ENCODE results near the gene NRGN.

The NRGN gene

GRCh38 chr11:124739479-124740276, at the start of gene NRGN:
Gene NRGN (plus strand): TSS chr11:124739942. CDS start chr11:124740085, 143 bp downstream.
- Mint-ChIP-seq H3K4me3 (peak within 1 kb of the TSS; percentile 89), H3K9me3 (ENCODE audit: low read depth) (no peaks in the 10 kb centered on the region), H3K36me3 (no peaks in the 10 kb centered on the region), H3K4me1 (ENCODE audit: low read depth) (peaks cover 19% of the 10 kb centered on the region), H3K27me3 (no peaks in the 10 kb centered on the region), H3K27ac (no peak within 1 kb of the TSS)

- H3K9me3 Mint-ChIP-seq (ENCODE audit: low read depth): peaks cover 3% of the 10 kb centered on the region
Observed at GRCh38 chr11:124693142-124693541, 46.6 kb upstream of the NRGN start.

GRCh38 chr11:124699547-124699946, 40.2 kb upstream of the NRGN start:
- Mint-ChIP-seq H3K36me3 (peaks cover 10% of the 10 kb centered on the region), H3K27me3 (peaks cover 9% of the 10 kb centered on the region), H3K27ac (no peak overlapping the region), H3K9me3 (ENCODE audit: low read depth) (peaks cover 8% of the 10 kb centered on the region), H3K4me3 (no peak overlapping the region), H3K4me1 (ENCODE audit: low read depth) (no peaks in the 10 kb centered on the region)

More at GRCh38 chr11:124693142-124693541, 46.6 kb upstream of the NRGN start:
- Mint-ChIP-seq H3K4me1 (ENCODE audit: low read depth) (no peaks in the 10 kb centered on the region), H3K4me3 (no peak overlapping the region), H3K36me3 (peaks cover 2% of the 10 kb centered on the region), H3K27ac (no peak overlapping the region), H3K27me3 (no peaks in the 10 kb centered on the region)

- Mint-ChIP-seq H3K9me3 (ENCODE audit: low read depth) (peaks cover 8% of the 10 kb centered on the region), H3K4me3 (no peak overlapping the region), H3K36me3 (peaks cover 10% of the 10 kb centered on the region), H3K27me3 (peaks cover 9% of the 10 kb centered on the region), H3K27ac (no peak overlapping the region), H3K4me1 (ENCODE audit: low read depth) (no peaks in the 10 kb centered on the region)
Observed at GRCh38 chr11:124700028-124700427, 39.7 kb upstream of the NRGN start.

GRCh38 chr11:124707829-124708228, 31.9 kb upstream of the NRGN start:
- Mint-ChIP-seq H3K4me1 (ENCODE audit: low read depth) (no peaks in the 10 kb centered on the region), H3K4me3 (no peak overlapping the region), H3K27me3 (peaks cover 10% of the 10 kb centered on the region), H3K27ac (no peak overlapping the region), H3K9me3 (ENCODE audit: low read depth) (no peaks in the 10 kb centered on the region), H3K36me3 (peaks cover 15% of the 10 kb centered on the region)

- no peak overlapping the region for H3K4me3 Mint-ChIP-seq
- no peaks in the 10 kb centered on the region for H3K9me3 Mint-ChIP-seq (ENCODE audit: low read depth)
- peaks cover 4% of the 10 kb centered on the region for H3K4me1 Mint-ChIP-seq (ENCODE audit: low read depth)
- H3K27ac Mint-ChIP-seq: no peak overlapping the region
- peaks cover 24% of the 10 kb centered on the region for H3K36me3 Mint-ChIP-seq
- H3K27me3 Mint-ChIP-seq: peaks cover 26% of the 10 kb centered on the region
Observed at GRCh38 chr11:124712392-124712791, 27.4 kb upstream of the NRGN start.

- Mint-ChIP-seq H3K36me3 (peaks cover 18% of the 10 kb centered on the region), H3K4me3 (peak overlapping the region; percentile 14), H3K4me1 (ENCODE audit: low read depth) (peaks cover 17% of the 10 kb centered on the region), H3K27ac (no peak overlapping the region), H3K9me3 (ENCODE audit: low read depth) (no peaks in the 10 kb centered on the region), H3K27me3 (peaks cover 30% of the 10 kb centered on the region)
Observed at GRCh38 chr11:124716591-124716990, 23.2 kb upstream of the NRGN start.

GRCh38 chr11:124717421-124717785, 22.3 kb upstream of the NRGN start:
- H3K4me3 Mint-ChIP-seq: peak overlapping the region; percentile 86
- H3K9me3 Mint-ChIP-seq (ENCODE audit: low read depth): no peaks in the 10 kb centered on the region
- H3K4me1 Mint-ChIP-seq (ENCODE audit: low read depth): peaks cover 23% of the 10 kb centered on the region
- H3K36me3 Mint-ChIP-seq: peaks cover 16% of the 10 kb centered on the region
- H3K27ac Mint-ChIP-seq: no peak overlapping the region
- H3K27me3 Mint-ChIP-seq: peaks cover 30% of the 10 kb centered on the region

- H3K27ac Mint-ChIP-seq: no peak overlapping the region
- H3K36me3 Mint-ChIP-seq: peaks cover 16% of the 10 kb centered on the region
- H3K9me3 Mint-ChIP-seq (ENCODE audit: low read depth): no peaks in the 10 kb centered on the region
- peaks cover 28% of the 10 kb centered on the region for H3K4me1 Mint-ChIP-seq (ENCODE audit: low read depth)
- H3K4me3 Mint-ChIP-seq: peak overlapping the region; percentile 86
- peaks cover 33% of the 10 kb centered on the region for H3K27me3 Mint-ChIP-seq
Observed at GRCh38 chr11:124717786-124718651, 21.7 kb upstream of the NRGN start.

GRCh38 chr11:124718801-124719200, 20.9 kb upstream of the NRGN start:
- Mint-ChIP-seq H3K27ac (no peak overlapping the region), H3K4me3 (peak overlapping the region; percentile 64), H3K4me1 (ENCODE audit: low read depth) (peaks cover 28% of the 10 kb centered on the region), H3K9me3 (ENCODE audit: low read depth) (no peaks in the 10 kb centered on the region), H3K36me3 (peaks cover 13% of the 10 kb centered on the region), H3K27me3 (peaks cover 31% of the 10 kb centered on the region)

GRCh38 chr11:124719534-124719933, 20.2 kb upstream of the NRGN start:
- no peak overlapping the region for H3K27ac Mint-ChIP-seq
- H3K4me3 Mint-ChIP-seq: no peak overlapping the region
- peaks cover 30% of the 10 kb centered on the region for H3K27me3 Mint-ChIP-seq
- H3K4me1 Mint-ChIP-seq (ENCODE audit: low read depth): peaks cover 29% of the 10 kb centered on the region
- no peaks in the 10 kb centered on the region for H3K9me3 Mint-ChIP-seq (ENCODE audit: low read depth)
- peaks cover 8% of the 10 kb centered on the region for H3K36me3 Mint-ChIP-seq

- Mint-ChIP-seq H3K27me3 (peaks cover 24% of the 10 kb centered on the region), H3K27ac (no peak overlapping the region), H3K4me3 (no peak overlapping the region), H3K9me3 (ENCODE audit: low read depth) (no peaks in the 10 kb centered on the region), H3K4me1 (ENCODE audit: low read depth) (peaks cover 36% of the 10 kb centered on the region), H3K36me3 (no peaks in the 10 kb centered on the region)
Observed at GRCh38 chr11:124722176-124722575, 17.6 kb upstream of the NRGN start.

- Mint-ChIP-seq H3K27ac (no peak overlapping the region), H3K27me3 (peaks cover 15% of the 10 kb centered on the region), H3K4me1 (ENCODE audit: low read depth) (peaks cover 21% of the 10 kb centered on the region), H3K4me3 (no peak overlapping the region), H3K36me3 (no peaks in the 10 kb centered on the region), H3K9me3 (ENCODE audit: low read depth) (no peaks in the 10 kb centered on the region)
Observed at GRCh38 chr11:124724979-124725718, 14.6 kb upstream of the NRGN start.

GRCh38 chr11:124725719-124726105, 14.0 kb upstream of the NRGN start:
- Mint-ChIP-seq H3K27ac (no peak overlapping the region), H3K4me3 (no peak overlapping the region), H3K4me1 (ENCODE audit: low read depth) (peaks cover 21% of the 10 kb centered on the region), H3K36me3 (no peaks in the 10 kb centered on the region), H3K27me3 (peaks cover 15% of the 10 kb centered on the region), H3K9me3 (ENCODE audit: low read depth) (no peaks in the 10 kb centered on the region)

GRCh38 chr11:124727474-124727873, 12.3 kb upstream of the NRGN start:
- H3K9me3 Mint-ChIP-seq (ENCODE audit: low read depth): no peaks in the 10 kb centered on the region
- no peaks in the 10 kb centered on the region for H3K36me3 Mint-ChIP-seq
- no peak overlapping the region for H3K4me3 Mint-ChIP-seq
- peaks cover 13% of the 10 kb centered on the region for H3K27me3 Mint-ChIP-seq
- H3K27ac Mint-ChIP-seq: no peak overlapping the region
- H3K4me1 Mint-ChIP-seq (ENCODE audit: low read depth): peaks cover 14% of the 10 kb centered on the region
